HepG2 (cell line): ENCODE results near the gene RPLP2. TPM values are rescaled to one million over a fixed set of nuclear protein-coding genes. Genes with fewer than 3 reads are reported as not detected.

Source experiments
- AHR ChIP-seq: IDR thresholded peaks from 2 replicates; pipeline ENCODE4 v1.6.1; 2018; ENCODE audit warnings: missing genetic modification reagents, missing compliant biosample characterization
- BCL6 ChIP-seq: IDR thresholded peaks from 2 replicates; pipeline ENCODE4 v1.6.1; 2016; ENCODE audit warnings: missing genetic modification reagents, missing compliant biosample characterization
- DMAP1 ChIP-seq: IDR thresholded peaks from 2 replicates; pipeline ENCODE4 v1.6.1; 2016
- GZF1 ChIP-seq: sonication (generic); formaldehyde crosslinking; IDR thresholded peaks from 2 replicates; pipeline ENCODE4 v1.5.1; 2020; ENCODE audit warnings: mild to moderate bottlenecking, missing genetic modification reagents
- HDAC2 ChIP-seq: sonication (generic); formaldehyde crosslinking; IDR thresholded peaks from 2 replicates; pipeline ENCODE4 v1.4.0; 2020; ENCODE audit warnings: missing genetic modification reagents
- HNF4A ChIP-seq: sonication (generic); formaldehyde crosslinking; IDR thresholded peaks from 2 replicates; pipeline ENCODE4 v1.4.0; 2020; ENCODE audit warnings: missing genetic modification reagents
- MXD4 ChIP-seq: IDR thresholded peaks from 2 replicates; pipeline ENCODE4 v1.6.1; 2016; ENCODE audit warnings: mild to moderate bottlenecking, missing biosample characterization, missing genetic modification reagents
- NCOA2 ChIP-seq: sonication (generic); formaldehyde crosslinking; IDR thresholded peaks from 2 replicates; pipeline ENCODE4 v1.8.0; 2022; ENCODE audit warnings: inconsistent platforms
- NONO ChIP-seq, 2 experiments: fragments of 450-650 bp in 1 of 2; sonication (generic) in 1 of 2; formaldehyde crosslinking in 1 of 2; IDR thresholded peaks in 1 of 2; conservative IDR thresholded peaks in 1 of 2; 2 replicates each; pipeline versions ENCODE4 v1.6.1 to v1.8.0; 2017 to 2022; ENCODE audit warnings: mild to moderate bottlenecking in 1 of 2, missing genetic modification reagents in 1 of 2, moderate library complexity in 1 of 2
- NRL ChIP-seq: sonication (generic); formaldehyde crosslinking; IDR thresholded peaks from 2 replicates; pipeline ENCODE4 v1.5.0; 2020; ENCODE audit warnings: missing genetic modification reagents, mild to moderate bottlenecking, moderate library complexity, borderline replicate concordance
- PITX1 ChIP-seq: sonication (generic); formaldehyde crosslinking; IDR thresholded peaks from 2 replicates; pipeline ENCODE4 v1.5.1; 2020; ENCODE audit warnings: mild to moderate bottlenecking, missing genetic modification reagents
- RBFOX2 ChIP-seq: fragments of 200-400 bp; formaldehyde crosslinking; IDR thresholded peaks from 2 replicates; pipeline ENCODE4 v1.6.1; 2017; ENCODE audit warnings: low read depth, mild to moderate bottlenecking, low read length
- RFX3 ChIP-seq: IDR thresholded peaks from 2 replicates; pipeline ENCODE4 v1.6.1; 2016; ENCODE audit warnings: missing biosample characterization, missing genetic modification reagents
- RXRB ChIP-seq: IDR thresholded peaks from 2 replicates; pipeline ENCODE4 v1.6.1; 2016; ENCODE audit warnings: borderline replicate concordance, missing genetic modification reagents, missing compliant biosample characterization
- SUZ12 ChIP-seq: fragments of 150-350 bp; IDR thresholded peaks from 2 replicates; pipeline ENCODE4 v1.6.1; 2014; ENCODE audit warnings: low read depth, low read length
- ZNF101 ChIP-seq: sonication (generic); formaldehyde crosslinking; IDR thresholded peaks from 2 replicates; pipeline ENCODE4 v1.4.0; 2020; ENCODE audit warnings: mild to moderate bottlenecking, low read depth, missing genetic modification reagents, borderline replicate concordance
- ZNF446 ChIP-seq: sonication (generic); formaldehyde crosslinking; IDR thresholded peaks from 2 replicates; pipeline ENCODE4 v1.5.0; 2020; ENCODE audit warnings: mild to moderate bottlenecking, missing genetic modification reagents
- ZNF557 ChIP-seq: sonication (generic); formaldehyde crosslinking; IDR thresholded peaks from 2 replicates; pipeline ENCODE4 v1.4.0; 2020; ENCODE audit warnings: missing genetic modification reagents
- ZNF768 ChIP-seq: sonication (generic); formaldehyde crosslinking; IDR thresholded peaks from 2 replicates; pipeline ENCODE4 v1.4.0; 2020; ENCODE audit warnings: missing genetic modification reagents
- polyA plus RNA-seq, 8 experiments: library from polyadenylated mRNA; depleted of rRNA in 3 of 8; stranded (reverse) in 7 of 8; unstranded in 1 of 8; fragments of >200 nt; fragmentation: Illumina TruSeq in 4 of 8; extraction: Trizol in 4 of 8; gene quantifications; 2 replicates each; pipeline versions ENCODE4 v1.2.1 to v1.2.3, GENCODE V29; 2011 to 2016; ENCODE audit warnings: low read depth in 4 of 8, missing spikeins in 1 of 8, mixed read lengths in 1 of 8; ENCODE audit not compliant: insufficient read depth in 1 of 8
- total RNA-seq, 5 experiments: library from RNA; depleted of rRNA; stranded (reverse); fragments of >200 nt; fragmentation: Illumina TruSeq; extraction: Trizol; gene quantifications; 2 replicates each; pipeline ENCODE4 v1.2.3, GENCODE V29; 2016; ENCODE audit warnings: low read depth in 1 of 5
- TF ChIP-seq, protein P1 (sequence below): sonication (generic); formaldehyde crosslinking; IDR thresholded peaks from 2 replicates; pipeline ENCODE4 v1.5.0; 2020; ENCODE audit warnings: missing genetic modification reagents
- TF ChIP-seq, protein P2 (sequence below): sonication (generic); formaldehyde crosslinking; IDR thresholded peaks from 2 replicates; pipeline ENCODE4 v1.8.1; 2023; ENCODE audit warnings: mild to moderate bottlenecking, missing genetic modification reagents
- TF ChIP-seq, protein P3 (sequence below): sonication (generic); formaldehyde crosslinking; IDR thresholded peaks from 2 replicates; pipeline ENCODE4 v1.4.0; 2020; ENCODE audit warnings: low read depth, missing genetic modification reagents
- TF ChIP-seq, protein P4 (sequence below): sonication (generic); formaldehyde crosslinking; IDR thresholded peaks from 2 replicates; pipeline ENCODE4 v1.5.0; 2020; ENCODE audit warnings: missing genetic modification reagents

RPLP2 gene
- total and polyA plus RNA-seq, 2 of the 13 experiments (the other 11 are each of a cell fraction or from before 2014, with no cell fraction given): 978 to 2,106 TPM

DNA sequence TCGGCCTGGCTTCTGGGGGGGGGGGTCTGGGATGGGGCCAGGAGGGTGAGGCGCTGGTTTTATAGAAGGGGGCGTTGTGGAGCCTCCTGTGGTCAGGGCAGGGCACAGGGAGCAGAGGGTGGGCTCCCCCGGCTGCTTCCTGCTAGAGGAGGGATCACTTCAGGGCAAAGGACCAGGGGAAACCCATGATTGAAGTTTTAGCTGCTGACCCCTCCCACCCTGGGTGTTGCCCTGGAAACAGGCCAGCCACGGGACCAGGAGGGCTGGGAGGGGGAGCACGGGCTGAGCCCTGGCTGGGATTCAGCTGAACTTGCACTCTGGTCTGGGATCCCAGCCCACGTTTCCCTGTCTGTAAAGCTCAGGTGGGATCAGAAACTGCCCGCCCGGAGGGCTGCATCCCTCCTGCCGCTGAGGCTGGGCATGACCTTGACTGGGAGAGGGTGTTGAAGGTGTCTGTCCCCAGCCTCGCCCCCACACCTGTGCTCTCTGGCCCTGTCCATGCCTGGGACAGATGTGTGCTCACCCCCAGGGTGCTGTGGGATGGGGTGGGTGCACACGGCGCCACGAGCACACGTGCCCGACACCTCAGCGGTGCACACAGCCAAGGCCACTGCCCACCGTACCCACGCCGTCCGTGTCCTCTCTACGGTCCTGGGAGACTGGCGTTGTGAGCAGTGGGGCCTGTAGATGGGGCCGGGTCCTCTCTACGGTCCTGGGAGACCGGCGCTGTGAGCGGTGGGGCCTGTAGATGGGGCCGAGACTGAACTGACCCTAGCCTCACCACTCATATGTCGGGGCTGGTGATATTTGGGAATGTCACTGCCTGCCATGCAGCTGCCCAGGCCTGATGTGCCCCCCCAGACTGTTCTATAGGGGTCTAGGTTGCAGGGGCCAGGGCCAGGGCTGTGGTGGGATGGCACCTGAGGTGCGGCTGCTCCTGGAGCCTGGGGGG is 35.2 kb downstream of the RPLP2 start (continued):
- peak; percentile 41; the same call in 1 of the 2 replicates for TF ChIP-seq RBFOX2
- TF ChIP-seq RXRB (CRISPR knock-in tag): peak; percentile 50; the same call in 1 of the 2 replicates
- TF ChIP-seq, protein P1, sequence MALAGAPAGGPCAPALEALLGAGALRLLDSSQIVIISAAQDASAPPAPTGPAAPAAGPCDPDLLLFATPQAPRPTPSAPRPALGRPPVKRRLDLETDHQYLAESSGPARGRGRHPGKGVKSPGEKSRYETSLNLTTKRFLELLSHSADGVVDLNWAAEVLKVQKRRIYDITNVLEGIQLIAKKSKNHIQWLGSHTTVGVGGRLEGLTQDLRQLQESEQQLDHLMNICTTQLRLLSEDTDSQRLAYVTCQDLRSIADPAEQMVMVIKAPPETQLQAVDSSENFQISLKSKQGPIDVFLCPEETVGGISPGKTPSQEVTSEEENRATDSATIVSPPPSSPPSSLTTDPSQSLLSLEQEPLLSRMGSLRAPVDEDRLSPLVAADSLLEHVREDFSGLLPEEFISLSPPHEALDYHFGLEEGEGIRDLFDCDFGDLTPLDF (CRISPR knock-in tag): no peak
- TF ChIP-seq HNF4A (CRISPR knock-in tag): peak; percentile 29
- no peak for TF ChIP-seq ZNF557 (CRISPR knock-in tag)
- TF ChIP-seq, protein P2, sequence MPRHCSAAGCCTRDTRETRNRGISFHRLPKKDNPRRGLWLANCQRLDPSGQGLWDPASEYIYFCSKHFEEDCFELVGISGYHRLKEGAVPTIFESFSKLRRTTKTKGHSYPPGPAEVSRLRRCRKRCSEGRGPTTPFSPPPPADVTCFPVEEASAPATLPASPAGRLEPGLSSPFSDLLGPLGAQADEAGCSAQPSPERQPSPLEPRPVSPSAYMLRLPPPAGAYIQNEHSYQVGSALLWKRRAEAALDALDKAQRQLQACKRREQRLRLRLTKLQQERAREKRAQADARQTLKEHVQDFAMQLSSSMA (CRISPR knock-in tag): no peak
- TF ChIP-seq ZNF768 (CRISPR knock-in tag): no peak
- TF ChIP-seq, protein P3, sequence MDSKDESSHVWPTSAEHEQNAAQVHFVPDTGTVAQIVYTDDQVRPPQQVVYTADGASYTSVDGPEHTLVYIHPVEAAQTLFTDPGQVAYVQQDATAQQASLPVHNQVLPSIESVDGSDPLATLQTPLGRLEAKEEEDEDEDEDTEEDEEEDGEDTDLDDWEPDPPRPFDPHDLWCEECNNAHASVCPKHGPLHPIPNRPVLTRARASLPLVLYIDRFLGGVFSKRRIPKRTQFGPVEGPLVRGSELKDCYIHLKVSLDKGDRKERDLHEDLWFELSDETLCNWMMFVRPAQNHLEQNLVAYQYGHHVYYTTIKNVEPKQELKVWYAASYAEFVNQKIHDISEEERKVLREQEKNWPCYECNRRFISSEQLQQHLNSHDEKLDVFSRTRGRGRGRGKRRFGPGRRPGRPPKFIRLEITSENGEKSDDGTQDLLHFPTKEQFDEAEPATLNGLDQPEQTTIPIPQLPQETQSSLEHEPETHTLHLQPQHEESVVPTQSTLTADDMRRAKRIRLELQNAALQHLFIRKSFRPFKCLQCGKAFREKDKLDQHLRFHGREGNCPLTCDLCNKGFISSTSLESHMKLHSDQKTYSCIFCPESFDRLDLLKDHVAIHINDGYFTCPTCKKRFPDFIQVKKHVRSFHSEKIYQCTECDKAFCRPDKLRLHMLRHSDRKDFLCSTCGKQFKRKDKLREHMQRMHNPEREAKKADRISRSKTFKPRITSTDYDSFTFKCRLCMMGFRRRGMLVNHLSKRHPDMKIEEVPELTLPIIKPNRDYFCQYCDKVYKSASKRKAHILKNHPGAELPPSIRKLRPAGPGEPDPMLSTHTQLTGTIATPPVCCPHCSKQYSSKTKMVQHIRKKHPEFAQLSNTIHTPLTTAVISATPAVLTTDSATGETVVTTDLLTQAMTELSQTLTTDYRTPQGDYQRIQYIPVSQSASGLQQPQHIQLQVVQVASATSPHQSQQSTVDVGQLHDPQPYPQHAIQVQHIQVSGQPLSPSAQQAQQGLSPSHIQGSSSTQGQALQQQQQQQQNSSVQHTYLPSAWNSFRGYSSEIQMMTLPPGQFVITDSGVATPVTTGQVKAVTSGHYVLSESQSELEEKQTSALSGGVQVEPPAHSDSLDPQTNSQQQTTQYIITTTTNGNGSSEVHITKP (CRISPR knock-in tag): peak; percentile 46; the same call in 1 of the 2 replicates
- TF ChIP-seq AHR: 0 out of 2 replicates have a peak, but pooled peaks have one; percentile 47
- peak; percentile 23; the same call in 1 of the 2 replicates for TF ChIP-seq NCOA2 (CRISPR knock-in tag)
- no peak for TF ChIP-seq ZNF101 (CRISPR knock-in tag)
- TF ChIP-seq SUZ12: no peak
- peak; percentile 33; the same call in 1 of the 2 replicates for TF ChIP-seq BCL6 (CRISPR knock-in tag)
- peak; percentile 49 for TF ChIP-seq PITX1 (CRISPR knock-in tag)
- TF ChIP-seq NONO (IDR thresholded peaks at IDR 0.05): no peak
- TF ChIP-seq NONO (CRISPR knock-in tag; conservative IDR thresholded peaks at IDR 0.05): 0 out of 2 replicates have a peak, but pooled peaks have one; percentile 41
- peak; percentile 82 for TF ChIP-seq NRL
- TF ChIP-seq ZNF446: no peak
- TF ChIP-seq GZF1 (CRISPR knock-in tag): no peak
- TF ChIP-seq, protein P4, sequence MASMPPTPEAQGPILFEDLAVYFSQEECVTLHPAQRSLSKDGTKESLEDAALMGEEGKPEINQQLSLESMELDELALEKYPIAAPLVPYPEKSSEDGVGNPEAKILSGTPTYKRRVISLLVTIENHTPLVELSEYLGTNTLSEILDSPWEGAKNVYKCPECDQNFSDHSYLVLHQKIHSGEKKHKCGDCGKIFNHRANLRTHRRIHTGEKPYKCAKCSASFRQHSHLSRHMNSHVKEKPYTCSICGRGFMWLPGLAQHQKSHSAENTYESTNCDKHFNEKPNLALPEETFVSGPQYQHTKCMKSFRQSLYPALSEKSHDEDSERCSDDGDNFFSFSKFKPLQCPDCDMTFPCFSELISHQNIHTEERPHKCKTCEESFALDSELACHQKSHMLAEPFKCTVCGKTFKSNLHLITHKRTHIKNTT (CRISPR knock-in tag): no peak
- peak; percentile 78 for TF ChIP-seq RFX3 (CRISPR knock-in tag)
- TF ChIP-seq HDAC2: peak; percentile 57; the same call in 1 of the 2 replicates
- peak; percentile 50; the same call in 1 of the 2 replicates for TF ChIP-seq MXD4 (CRISPR knock-in tag)
- TF ChIP-seq DMAP1 (CRISPR knock-in tag): 0 out of 2 replicates have a peak, but pooled peaks have one; percentile 28
